SU-DHL-6 (cell line): ENCODE measurements around the gene TEKT3.

ENCODE experiments used
- EZH2phosphoT487 ChIP-seq: fragments of 200-600 bp; sonication (generic), shearing (Covaris generic); conservative IDR thresholded peaks from 2 replicates; pipeline ENCODE4 v1.6.1; 2018; ENCODE audit warnings: mild to moderate bottlenecking, antibody characterized with exemption, low read length, moderate library complexity, mixed read lengths
- TF ChIP-seq, protein P1 (sequence below): fragments of 200-600 bp; sonication (generic); IDR thresholded peaks from one replicate; pipeline ENCODE4 v1.5.1; 2017; ENCODE audit warnings: antibody characterized with exemption, mild to moderate bottlenecking, low read length, moderate library complexity; ENCODE audit not compliant: insufficient read depth, poor library complexity, severe bottlenecking

DNA sequence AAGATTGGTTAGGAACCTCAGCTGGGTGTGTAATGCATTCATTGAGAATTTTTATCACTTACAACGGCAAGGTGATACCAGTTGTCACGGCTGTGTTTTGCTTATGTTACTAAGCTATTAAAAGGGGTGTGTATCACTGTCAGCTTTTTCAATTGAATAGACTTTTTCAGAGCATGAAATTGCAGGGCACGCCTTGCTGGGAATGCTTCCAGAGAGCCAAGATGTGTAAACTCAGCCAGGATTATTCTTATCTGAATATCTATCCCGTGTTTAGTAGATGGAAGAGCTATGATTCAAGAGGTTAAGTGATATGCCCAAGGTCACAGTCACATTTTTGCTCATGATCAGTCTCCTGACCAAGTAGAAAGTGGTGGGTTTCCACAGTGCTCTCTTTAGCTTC, 6.6 kb upstream of the TEKT3 start:
- TF ChIP-seq, protein P1, sequence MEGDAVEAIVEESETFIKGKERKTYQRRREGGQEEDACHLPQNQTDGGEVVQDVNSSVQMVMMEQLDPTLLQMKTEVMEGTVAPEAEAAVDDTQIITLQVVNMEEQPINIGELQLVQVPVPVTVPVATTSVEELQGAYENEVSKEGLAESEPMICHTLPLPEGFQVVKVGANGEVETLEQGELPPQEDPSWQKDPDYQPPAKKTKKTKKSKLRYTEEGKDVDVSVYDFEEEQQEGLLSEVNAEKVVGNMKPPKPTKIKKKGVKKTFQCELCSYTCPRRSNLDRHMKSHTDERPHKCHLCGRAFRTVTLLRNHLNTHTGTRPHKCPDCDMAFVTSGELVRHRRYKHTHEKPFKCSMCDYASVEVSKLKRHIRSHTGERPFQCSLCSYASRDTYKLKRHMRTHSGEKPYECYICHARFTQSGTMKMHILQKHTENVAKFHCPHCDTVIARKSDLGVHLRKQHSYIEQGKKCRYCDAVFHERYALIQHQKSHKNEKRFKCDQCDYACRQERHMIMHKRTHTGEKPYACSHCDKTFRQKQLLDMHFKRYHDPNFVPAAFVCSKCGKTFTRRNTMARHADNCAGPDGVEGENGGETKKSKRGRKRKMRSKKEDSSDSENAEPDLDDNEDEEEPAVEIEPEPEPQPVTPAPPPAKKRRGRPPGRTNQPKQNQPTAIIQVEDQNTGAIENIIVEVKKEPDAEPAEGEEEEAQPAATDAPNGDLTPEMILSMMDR: no peak
- TF ChIP-seq EZH2phosphoT487: no peak
